BLaER1 (cell line): Measurements from ENCODE around the gene PWP1.

ENCODE experiments used
- H3K27ac ChIP-seq: shearing (Covaris generic); formaldehyde crosslinking; 2 replicates; pipeline ENCODE4 v1.8.1; 2022
- H3K27me3 ChIP-seq: shearing (Covaris generic); formaldehyde crosslinking; 2 replicates; pipeline ENCODE4 v1.8.1; 2022
- H3K36me3 ChIP-seq: shearing (Covaris generic); formaldehyde crosslinking; 2 replicates; pipeline ENCODE4 v1.8.1; 2022
- H3K4me1 ChIP-seq: shearing (Covaris generic); formaldehyde crosslinking; 2 replicates; pipeline ENCODE4 v1.8.1; 2022
- H3K4me2 ChIP-seq: shearing (Covaris generic); formaldehyde crosslinking; 2 replicates; pipeline ENCODE4 v1.8.1; 2022
- H3K4me3 ChIP-seq: shearing (Covaris generic); formaldehyde crosslinking; 2 replicates; pipeline ENCODE4 v1.8.1; 2022
- H3K9ac ChIP-seq: shearing (Covaris generic); formaldehyde crosslinking; 2 replicates; pipeline ENCODE4 v1.8.1; 2022
- H3K9me3 ChIP-seq: shearing (Covaris generic); formaldehyde crosslinking; 2 replicates; pipeline ENCODE4 v1.8.1; 2022
- H4K20me1 ChIP-seq: shearing (Covaris generic); formaldehyde crosslinking; 2 replicates; pipeline ENCODE4 v1.8.1; 2022
- Cebpa-rat ChIP-seq: shearing (Covaris generic); IDR thresholded peaks from 2 replicates; pipeline ENCODE4 v1.8.1; 2022

PWP1 gene

DNA sequence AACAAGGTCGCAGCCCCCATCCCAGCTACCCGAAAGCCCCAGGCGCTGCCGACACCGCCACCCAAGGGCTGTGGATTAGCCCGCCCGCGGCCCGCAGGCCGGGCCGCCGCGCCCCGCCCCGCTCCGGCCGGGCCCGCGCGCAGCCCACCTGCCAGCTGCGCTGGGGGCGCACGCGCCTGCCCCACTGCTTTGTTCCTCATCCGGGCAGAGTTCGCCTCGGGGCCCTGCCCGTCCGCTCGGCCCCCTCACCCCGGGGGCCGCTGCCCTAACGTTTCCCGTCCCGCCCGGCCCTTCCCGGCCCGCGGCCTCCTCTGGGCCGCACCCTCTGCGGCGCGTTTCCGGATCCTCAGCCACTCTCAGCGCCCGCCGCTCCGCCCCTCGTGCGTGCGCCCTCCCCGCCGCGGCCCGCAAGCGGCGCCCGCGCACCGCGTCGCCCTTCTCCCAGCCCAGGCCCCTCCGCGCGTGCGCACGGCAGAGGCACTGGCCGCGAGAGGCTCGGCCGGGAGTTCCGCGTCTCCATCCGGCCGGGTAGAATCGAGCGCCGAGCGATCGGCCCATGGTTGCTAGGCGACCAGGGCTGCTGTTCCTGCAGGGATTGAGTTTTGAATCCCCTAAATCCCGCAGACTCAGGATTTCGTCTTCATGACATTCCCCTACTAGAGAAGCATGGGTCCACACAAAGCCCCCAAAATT lies 75.4 kb downstream of the PWP1 start, which contains the start of gene PRDM4:
Gene PRDM4 (minus strand): TSS at position 329 of the 693 bp plus-strand sequence. CDS start 622 bp downstream, outside the sequence.
- H3K36me3 ChIP-seq, result peaks cover 30% of the 10 kb centered on the region
- H3K4me2 ChIP-seq, result peak within 1 kb of the TSS; percentile 83
- no peaks in the 10 kb centered on the region for H3K9me3 ChIP-seq
- peak within 1 kb of the TSS; percentile 94 for H3K9ac ChIP-seq
- peak within 1 kb of the TSS; percentile 90 for H3K27ac ChIP-seq
- peak within 1 kb of the TSS; percentile 93 for H3K4me3 ChIP-seq
- H4K20me1 ChIP-seq, result peaks cover 44% of the 10 kb centered on the region
- no peaks in the 10 kb centered on the region for H3K27me3 ChIP-seq
- peaks cover 27% of the 10 kb centered on the region for H3K4me1 ChIP-seq
- no peak for TF ChIP-seq Cebpa-rat

DNA sequence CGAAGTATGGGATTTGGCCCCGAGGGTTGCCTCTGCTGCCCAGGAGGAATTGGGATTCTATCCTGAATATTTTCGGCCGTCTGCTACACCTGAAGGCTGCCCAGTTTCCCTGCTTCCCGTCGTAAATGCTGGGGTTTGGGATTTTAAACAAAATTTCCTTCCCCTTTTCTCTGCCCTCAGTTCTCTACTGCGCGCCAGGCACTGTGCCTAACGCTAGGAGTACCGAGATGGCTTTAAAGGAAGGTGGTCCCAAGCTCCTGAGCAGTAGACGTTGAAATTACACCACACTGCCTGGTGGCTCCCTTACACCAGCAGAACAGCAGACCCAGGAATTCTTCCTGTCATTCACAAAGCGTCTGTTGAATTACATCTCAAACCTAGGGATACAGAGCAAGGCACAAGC lies 75.9 kb downstream of the PWP1 start:
- Histone ChIP-seq H3K27me3 (no peaks in the 10 kb centered on the region), H3K9me3 (no peaks in the 10 kb centered on the region), H3K4me2 (peak overlapping the region; percentile 61), H3K4me1 (peaks cover 27% of the 10 kb centered on the region), H4K20me1 (peaks cover 39% of the 10 kb centered on the region), H3K36me3 (peaks cover 24% of the 10 kb centered on the region), H3K4me3 (peak overlapping the region; percentile 93), H3K9ac (peak overlapping the region; percentile 94; the same call in 1 of the 2 replicates), H3K27ac (no peak overlapping the region)
- TF ChIP-seq Cebpa-rat, result no peak
